Left ventricle myocardium inferior (tissue), 1 donor: Measurements from ENCODE around the gene PRR20C. TPM values are rescaled to one million over a fixed set of nuclear protein-coding genes. Genes with fewer than 3 reads are reported as not detected.
"Not testable (repeated sequence)": the region's sequence is repeated elsewhere in the genome, so short reads cannot be mapped to it uniquely, and the experiment has no call there.

Source experiments
- DNase-seq: peaks from one replicate; pipeline ENCODE4 v3.0.0-alpha.2; 2020
- H3K27ac ChIP-seq: fragments of 200-600 bp; replicated peaks from 2 replicates; pipeline ENCODE4 v1.8.0; 2021
- H3K27me3 ChIP-seq: fragments of 200-600 bp; 2 replicates; pipeline ENCODE4 v1.8.0; 2021; ENCODE audit warnings: low read depth
- H3K36me3 ChIP-seq: fragments of 200-600 bp; 2 replicates; pipeline ENCODE4 v1.8.0; 2021
- H3K4me1 ChIP-seq: fragments of 200-600 bp; 2 replicates; pipeline ENCODE4 v1.8.0; 2021
- H3K4me3 ChIP-seq: fragments of 200-600 bp; 2 replicates; pipeline ENCODE4 v1.8.0; 2021; ENCODE audit warnings: mild to moderate bottlenecking, moderate library complexity
- H3K9me3 ChIP-seq: fragments of 200-600 bp; replicated peaks from 2 replicates; pipeline ENCODE4 v1.8.0; 2021
- CTCF ChIP-seq: fragments of 200-600 bp; IDR thresholded peaks from 2 replicates; pipeline ENCODE4 v1.8.0; 2021; ENCODE audit warnings: antibody characterized with exemption, mild to moderate bottlenecking, borderline replicate concordance
- intact Hi-C: fragments of 100-400 bp; cut with micrococcal nuclease; formaldehyde crosslinking; loops from one replicate; pipeline ENCODE4 v1.11.0; 2022
- long read RNA-seq: library from polyadenylated mRNA; unstranded; transcript quantifications from one replicate; pipeline ENCODE4 v2.0.0, GENCODE V29; 2021
- total RNA-seq: library from RNA; stranded (reverse); fragmentation: NEBNext Ultra II Directional; extraction: Animal tissue kit (Norgen Biotek cat#: 25700); gene quantifications from one replicate; pipeline ENCODE4 v1.2.1, GENCODE V29; 2021
- donor health status: DM: no; HTN: yes; CAD: no; lungs with severe emphysema.

PRR20C gene
- total RNA-seq, result not detected
- long read RNA-seq, result 0 reads

- H3K36me3 ChIP-seq, intact Hi-C loops, H3K9me3 ChIP-seq, H3K27me3 ChIP-seq, H3K4me3 ChIP-seq, H3K27ac ChIP-seq, H3K4me1 ChIP-seq, DNase-seq: not testable (repeated sequence)
Observed at GRCh38 chr13:57153761-57154160, at the start of gene PRR20C. Gene PRR20C, plus strand, starts transcription at chr13:57154061. Its CDS starts 387 bp downstream, at chr13:57154448.

- no peaks in the 10 kb centered on the region for H3K4me1 ChIP-seq
- no peak for TF ChIP-seq CTCF
- intact Hi-C loops, result no loop called here
Observed at GRCh38 chr13:57114945-57115344, 38.9 kb upstream of the PRR20C start.

GRCh38 chr13:57123681-57124080, 30.2 kb upstream of the PRR20C start:
- Histone ChIP-seq H3K4me1 (peaks cover 24% of the 10 kb centered on the region), H3K9me3 (no peaks in the 10 kb centered on the region), H3K4me3 (no peak overlapping the region), H3K27me3 (no peaks in the 10 kb centered on the region), H3K36me3 (no peaks in the 10 kb centered on the region), H3K27ac (peak overlapping the region; percentile 87)
- no peak for TF ChIP-seq CTCF
- DNase-seq, result peak; percentile 24
- intact Hi-C loops, result no loop called here

More at GRCh38 chr13:57114945-57115344, 38.9 kb upstream of the PRR20C start:
- no peak for DNase-seq
- H3K36me3 ChIP-seq, result no peaks in the 10 kb centered on the region
- H3K4me3 ChIP-seq, result no peak overlapping the region
- H3K27me3 ChIP-seq, result no peaks in the 10 kb centered on the region
- H3K27ac ChIP-seq, result no peak overlapping the region
- peaks cover 20% of the 10 kb centered on the region for H3K9me3 ChIP-seq

- intact Hi-C loops, result no loop called here
- DNase-seq, result no peak
- Histone ChIP-seq H3K36me3 (no peaks in the 10 kb centered on the region), H3K9me3 (no peaks in the 10 kb centered on the region), H3K27me3 (no peaks in the 10 kb centered on the region), H3K27ac (no peak overlapping the region), H3K4me3 (no peak overlapping the region), H3K4me1 (peaks cover 6% of the 10 kb centered on the region)
- TF ChIP-seq CTCF, result no peak
Observed at GRCh38 chr13:57128909-57129308, 25.0 kb upstream of the PRR20C start.

GRCh38 chr13:57136093-57136492, 17.8 kb upstream of the PRR20C start:
- TF ChIP-seq CTCF, result no peak
- intact Hi-C loops, result no loop called here
- H3K27me3 ChIP-seq, result no peaks in the 10 kb centered on the region
- no peak for DNase-seq
- H3K4me1 ChIP-seq, result no peaks in the 10 kb centered on the region
- H3K4me3 ChIP-seq, result no peak overlapping the region
- no peaks in the 10 kb centered on the region for H3K36me3 ChIP-seq
- H3K27ac ChIP-seq, result no peak overlapping the region
- H3K9me3 ChIP-seq, result no peaks in the 10 kb centered on the region

- Histone ChIP-seq H3K36me3 (no peaks in the 10 kb centered on the region), H3K4me3 (no peak overlapping the region)
Observed at GRCh38 chr13:57137585-57137984, 16.3 kb upstream of the PRR20C start.

More at GRCh38 chr13:57137585-57137984, 16.3 kb upstream of the PRR20C start:
- DNase-seq, result no peak
- TF ChIP-seq CTCF, result no peak
- H3K27me3 ChIP-seq, result no peaks in the 10 kb centered on the region
- H3K27ac ChIP-seq, result no peak overlapping the region
- no peaks in the 10 kb centered on the region for H3K9me3 ChIP-seq
- intact Hi-C loops, result no loop called here
- no peaks in the 10 kb centered on the region for H3K4me1 ChIP-seq
